OCI-LY1 (cell line): Measurements from ENCODE around the gene DNAH8.

Source experiments
- EZH2 ChIP-seq: fragments of 200-600 bp; sonication (generic), shearing (Covaris generic); IDR thresholded peaks from 2 replicates; pipeline ENCODE4 v1.8.0; 2017; ENCODE audit warnings: borderline replicate concordance, mixed run types, mild to moderate bottlenecking, antibody characterized with exemption, low read length, moderate library complexity, mixed read lengths
- TF ChIP-seq, protein P1 (sequence below): fragments of 200-600 bp; sonication (generic), shearing (Covaris generic); IDR thresholded peaks from 2 replicates; pipeline ENCODE4 v1.5.1; 2017; ENCODE audit warnings: mild to moderate bottlenecking, antibody characterized with exemption, low read length, moderate library complexity, mixed read lengths

DNA sequence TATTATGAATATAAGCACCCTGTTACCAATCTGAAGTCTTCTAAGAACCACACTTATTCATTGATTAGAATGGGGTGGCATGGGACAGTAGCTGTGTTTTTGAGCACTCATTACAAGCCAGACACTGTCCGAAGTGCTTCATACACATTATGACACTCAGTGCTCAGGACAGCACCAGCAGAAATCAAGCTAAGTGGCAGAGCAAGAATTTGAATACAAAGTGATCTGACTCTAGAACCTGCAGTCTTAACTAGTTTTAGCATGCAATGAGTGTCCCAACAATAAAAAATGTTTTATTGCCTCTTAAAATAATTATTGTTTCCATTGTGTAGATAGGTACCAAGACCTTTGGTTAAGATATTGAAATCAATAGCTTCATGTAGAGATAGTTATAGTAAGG is 294.4 kb downstream of the DNAH8 start:
- TF ChIP-seq EZH2: no peak
- TF ChIP-seq, protein P1, sequence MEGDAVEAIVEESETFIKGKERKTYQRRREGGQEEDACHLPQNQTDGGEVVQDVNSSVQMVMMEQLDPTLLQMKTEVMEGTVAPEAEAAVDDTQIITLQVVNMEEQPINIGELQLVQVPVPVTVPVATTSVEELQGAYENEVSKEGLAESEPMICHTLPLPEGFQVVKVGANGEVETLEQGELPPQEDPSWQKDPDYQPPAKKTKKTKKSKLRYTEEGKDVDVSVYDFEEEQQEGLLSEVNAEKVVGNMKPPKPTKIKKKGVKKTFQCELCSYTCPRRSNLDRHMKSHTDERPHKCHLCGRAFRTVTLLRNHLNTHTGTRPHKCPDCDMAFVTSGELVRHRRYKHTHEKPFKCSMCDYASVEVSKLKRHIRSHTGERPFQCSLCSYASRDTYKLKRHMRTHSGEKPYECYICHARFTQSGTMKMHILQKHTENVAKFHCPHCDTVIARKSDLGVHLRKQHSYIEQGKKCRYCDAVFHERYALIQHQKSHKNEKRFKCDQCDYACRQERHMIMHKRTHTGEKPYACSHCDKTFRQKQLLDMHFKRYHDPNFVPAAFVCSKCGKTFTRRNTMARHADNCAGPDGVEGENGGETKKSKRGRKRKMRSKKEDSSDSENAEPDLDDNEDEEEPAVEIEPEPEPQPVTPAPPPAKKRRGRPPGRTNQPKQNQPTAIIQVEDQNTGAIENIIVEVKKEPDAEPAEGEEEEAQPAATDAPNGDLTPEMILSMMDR: no peak
